ENCODE measurements around the gene POLL. TPM values are rescaled to one million over a fixed set of nuclear protein-coding genes. Genes with fewer than 3 reads are reported as not detected.
A peak's percentile ranks its signal among the peaks of the same experiment; 100 is the strongest.
"Not testable (repeated sequence)": the region's sequence is repeated elsewhere in the genome, so short reads cannot be mapped to it uniquely, and the experiment has no call there.

Gene POLL
- total RNA-seq, 1 donor from 2014 or later: 8.3 TPM

- DNase-seq: no peak
Observed at GRCh38 chr10:101611096-101611905, 23.2 kb upstream of the POLL start.

- no peak for DNase-seq
Observed at GRCh38 chr10:101609481-101609880, 21.4 kb upstream of the POLL start.

- DNase-seq: no peak
Observed at GRCh38 chr10:101607124-101607523, 19.1 kb upstream of the POLL start.

GRCh38 chr10:101602761-101603398 is 14.8 kb upstream of the POLL start:
- DNase-seq: peak; percentile 45

- no peak for DNase-seq
Observed at GRCh38 chr10:101601541-101601940, 13.5 kb upstream of the POLL start.

GRCh38 chr10:101597091-101597900 is 9.2 kb upstream of the POLL start:
- DNase-seq: no peak

GRCh38 chr10:101595591-101596433 is 7.8 kb upstream of the POLL start:
- DNase-seq: no peak

- DNase-seq: not testable (repeated sequence)
Observed at GRCh38 chr10:101593331-101593730, 5.3 kb upstream of the POLL start.

GRCh38 chr10:101588879-101589278 is 822 bp upstream of the POLL start:
- DNase-seq: no peak

GRCh38 chr10:101585841-101586240 is 2.2 kb downstream of the POLL start:
- no peak for DNase-seq

- no peak for DNase-seq
Observed at GRCh38 chr10:101580486-101581399, 7.3 kb downstream of the POLL start.

GRCh38 chr10:101579516-101579870 is 8.6 kb downstream of the POLL start:
- no peak for DNase-seq

GRCh38 chr10:101578803-101579515 is 9.1 kb downstream of the POLL start:
- DNase-seq: no peak

- DNase-seq: no peak
Observed at GRCh38 chr10:101578192-101578591, 9.9 kb downstream of the POLL start.

GRCh38 chr10:101577121-101577871 is 10.8 kb downstream of the POLL start:
- DNase-seq: no peak

- DNase-seq: no peak
Observed at GRCh38 chr10:101576211-101576863, 11.7 kb downstream of the POLL start.

GRCh38 chr10:101575580-101576210 is 12.4 kb downstream of the POLL start:
- no peak for DNase-seq

- DNase-seq: no peak
Observed at GRCh38 chr10:101575091-101575490, 13.0 kb downstream of the POLL start.

All from occipital lobe (tissue), 2 donors.